22Rv1 (cell line): ENCODE results near the gene COX7A1.

Source experiments
- ZFX ChIP-seq: fragments of 450-650 bp; IDR thresholded peaks from 2 replicates; pipeline ENCODE4 v1.6.1; 2017; ENCODE audit warnings: antibody characterized with exemption, borderline replicate concordance
- TF ChIP-seq, protein P1 (sequence below): fragments of 450-650 bp; IDR thresholded peaks from 2 replicates; pipeline ENCODE4 v1.5.1; 2017; ENCODE audit warnings: mild to moderate bottlenecking

DNA sequence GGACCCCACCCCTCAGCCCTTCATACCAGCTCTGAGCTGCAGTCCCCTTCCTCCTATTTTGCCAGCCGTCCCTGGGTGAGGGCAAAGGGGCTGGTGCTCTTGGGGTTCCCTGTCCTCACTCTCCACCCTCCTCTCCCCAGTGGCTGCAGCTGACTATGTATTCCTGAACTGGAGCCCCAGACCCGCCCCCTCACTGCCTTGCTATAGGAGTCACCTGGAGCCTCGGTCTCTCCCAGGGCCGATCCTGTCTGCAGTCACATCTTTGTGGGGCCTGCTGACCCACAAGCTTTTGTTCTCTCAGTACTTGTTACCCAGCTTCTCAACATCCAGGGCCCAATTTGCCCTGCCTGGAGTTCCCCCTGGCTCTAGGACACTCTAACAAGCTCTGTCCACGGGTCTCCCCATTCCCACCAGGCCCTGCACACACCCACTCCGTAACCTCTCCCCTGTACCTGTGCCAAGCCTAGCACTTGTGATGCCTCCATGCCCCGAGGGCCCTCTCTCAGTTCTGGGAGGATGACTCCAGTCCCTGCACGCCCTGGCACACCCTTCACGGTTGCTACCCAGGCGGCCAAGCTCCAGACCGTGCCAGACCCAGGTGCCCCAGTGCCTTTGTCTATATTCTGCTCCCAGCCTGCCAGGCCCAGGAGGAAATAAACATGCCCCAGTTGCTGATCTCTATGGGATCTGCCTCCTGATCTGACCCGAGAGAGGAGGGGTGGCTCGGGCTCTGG lies 2.4 kb downstream of the COX7A1 start:
- TF ChIP-seq, protein P1, sequence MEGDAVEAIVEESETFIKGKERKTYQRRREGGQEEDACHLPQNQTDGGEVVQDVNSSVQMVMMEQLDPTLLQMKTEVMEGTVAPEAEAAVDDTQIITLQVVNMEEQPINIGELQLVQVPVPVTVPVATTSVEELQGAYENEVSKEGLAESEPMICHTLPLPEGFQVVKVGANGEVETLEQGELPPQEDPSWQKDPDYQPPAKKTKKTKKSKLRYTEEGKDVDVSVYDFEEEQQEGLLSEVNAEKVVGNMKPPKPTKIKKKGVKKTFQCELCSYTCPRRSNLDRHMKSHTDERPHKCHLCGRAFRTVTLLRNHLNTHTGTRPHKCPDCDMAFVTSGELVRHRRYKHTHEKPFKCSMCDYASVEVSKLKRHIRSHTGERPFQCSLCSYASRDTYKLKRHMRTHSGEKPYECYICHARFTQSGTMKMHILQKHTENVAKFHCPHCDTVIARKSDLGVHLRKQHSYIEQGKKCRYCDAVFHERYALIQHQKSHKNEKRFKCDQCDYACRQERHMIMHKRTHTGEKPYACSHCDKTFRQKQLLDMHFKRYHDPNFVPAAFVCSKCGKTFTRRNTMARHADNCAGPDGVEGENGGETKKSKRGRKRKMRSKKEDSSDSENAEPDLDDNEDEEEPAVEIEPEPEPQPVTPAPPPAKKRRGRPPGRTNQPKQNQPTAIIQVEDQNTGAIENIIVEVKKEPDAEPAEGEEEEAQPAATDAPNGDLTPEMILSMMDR, result no peak
- TF ChIP-seq ZFX, result no peak
